Measurements from ENCODE around the gene RIN2.

The RIN2 gene, protein sequence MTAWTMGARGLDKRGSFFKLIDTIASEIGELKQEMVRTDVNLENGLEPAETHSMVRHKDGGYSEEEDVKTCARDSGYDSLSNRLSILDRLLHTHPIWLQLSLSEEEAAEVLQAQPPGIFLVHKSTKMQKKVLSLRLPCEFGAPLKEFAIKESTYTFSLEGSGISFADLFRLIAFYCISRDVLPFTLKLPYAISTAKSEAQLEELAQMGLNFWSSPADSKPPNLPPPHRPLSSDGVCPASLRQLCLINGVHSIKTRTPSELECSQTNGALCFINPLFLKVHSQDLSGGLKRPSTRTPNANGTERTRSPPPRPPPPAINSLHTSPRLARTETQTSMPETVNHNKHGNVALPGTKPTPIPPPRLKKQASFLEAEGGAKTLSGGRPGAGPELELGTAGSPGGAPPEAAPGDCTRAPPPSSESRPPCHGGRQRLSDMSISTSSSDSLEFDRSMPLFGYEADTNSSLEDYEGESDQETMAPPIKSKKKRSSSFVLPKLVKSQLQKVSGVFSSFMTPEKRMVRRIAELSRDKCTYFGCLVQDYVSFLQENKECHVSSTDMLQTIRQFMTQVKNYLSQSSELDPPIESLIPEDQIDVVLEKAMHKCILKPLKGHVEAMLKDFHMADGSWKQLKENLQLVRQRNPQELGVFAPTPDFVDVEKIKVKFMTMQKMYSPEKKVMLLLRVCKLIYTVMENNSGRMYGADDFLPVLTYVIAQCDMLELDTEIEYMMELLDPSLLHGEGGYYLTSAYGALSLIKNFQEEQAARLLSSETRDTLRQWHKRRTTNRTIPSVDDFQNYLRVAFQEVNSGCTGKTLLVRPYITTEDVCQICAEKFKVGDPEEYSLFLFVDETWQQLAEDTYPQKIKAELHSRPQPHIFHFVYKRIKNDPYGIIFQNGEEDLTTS

DNA sequence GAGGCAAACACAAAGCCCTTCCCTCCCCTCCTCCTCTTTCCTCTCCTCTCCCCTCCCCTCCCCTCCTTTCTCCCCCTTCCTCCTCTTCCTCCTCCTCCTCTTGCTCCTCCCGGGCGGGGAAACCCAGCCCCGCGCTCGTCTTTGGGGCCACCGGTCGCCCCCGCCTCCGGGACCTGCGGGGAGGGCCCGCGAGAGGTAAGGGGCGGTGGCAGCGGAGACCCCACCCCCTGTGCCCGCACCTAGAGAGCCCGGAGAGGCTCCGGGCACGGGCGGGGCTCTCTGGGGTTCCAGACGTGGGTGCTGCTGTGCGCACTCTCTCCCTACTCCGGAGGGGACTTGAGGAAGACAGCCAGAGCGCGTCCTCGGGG, at the start of gene RIN2:
TSS of gene RIN2 (plus strand) at position 126 of the 368 bp plus-strand sequence. CDS start 131,344 bp downstream, outside the sequence.
- no peak for DNase-seq (ENCODE audit: low read depth)

GRCh38 chr20:19709635-19710335, 48.3 kb upstream of the RIN2 start:
- no peak for DNase-seq (ENCODE audit: low read depth)

DNA sequence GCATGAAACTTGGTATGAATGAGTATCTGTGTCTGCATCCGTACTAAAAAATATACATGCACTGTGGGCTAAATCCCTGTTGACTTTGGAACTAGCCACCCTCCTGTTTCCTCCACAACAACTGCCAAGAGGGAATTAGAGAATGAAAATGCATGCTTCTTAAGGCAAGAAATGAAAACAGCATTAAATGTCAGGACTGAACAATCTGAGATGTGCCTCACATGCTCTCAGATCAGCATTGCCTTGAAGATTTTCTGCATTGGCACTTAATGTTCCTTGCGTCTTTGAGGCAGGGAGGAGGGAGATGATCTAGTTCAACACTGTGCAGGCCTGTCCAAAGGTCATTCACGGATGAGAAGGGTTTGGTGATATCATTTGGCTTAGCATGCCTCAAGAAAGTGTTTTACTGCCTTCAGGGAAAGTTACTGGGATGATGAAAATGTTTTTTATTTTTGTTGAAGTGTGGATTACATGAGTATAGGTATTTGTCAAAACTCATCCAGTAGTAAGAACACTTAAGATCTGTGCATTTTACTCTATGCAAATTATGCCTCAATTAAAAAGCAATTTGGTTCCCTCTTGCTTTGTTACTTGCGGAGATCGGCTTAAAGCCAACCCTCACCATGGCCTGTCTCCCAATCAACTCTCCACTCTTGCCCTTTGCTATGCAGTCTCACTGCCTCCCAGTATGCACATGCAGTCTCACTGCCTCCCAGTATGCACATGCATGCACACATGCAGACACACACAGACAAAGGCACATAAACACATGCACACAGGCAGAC, 47.5 kb upstream of the RIN2 start:
- no peak for DNase-seq (ENCODE audit: low read depth)

- no peak for DNase-seq (ENCODE audit: low read depth)
These were observed 46.9 kb upstream of the RIN2 start for GRCh38 chr20:19711126-19711525.

DNA sequence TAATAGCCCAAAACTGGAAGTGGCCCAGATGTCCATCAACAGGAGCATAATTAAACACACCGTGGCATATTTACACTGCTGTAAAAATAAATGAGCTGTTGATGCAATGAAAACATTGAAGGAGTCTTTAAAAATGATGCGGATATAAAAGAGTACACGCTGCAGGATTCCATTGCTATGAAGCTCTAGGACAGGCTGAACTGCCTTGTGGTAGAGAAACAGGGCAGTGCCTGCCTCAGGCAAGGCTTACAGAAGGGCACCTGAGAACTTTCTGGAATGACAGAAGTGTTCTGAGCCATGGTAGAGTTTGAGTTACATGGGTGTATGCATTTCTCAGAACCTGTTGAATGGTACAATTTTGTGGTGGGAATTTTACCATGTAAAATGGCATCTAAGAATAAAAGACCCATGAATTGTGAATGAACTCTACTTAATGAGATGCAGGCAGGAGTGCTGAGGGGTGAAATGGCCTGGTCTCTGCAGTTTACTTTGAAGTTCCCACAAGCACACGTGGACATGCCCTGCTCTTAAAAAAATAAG, 45.3 kb upstream of the RIN2 start:
- DNase-seq (ENCODE audit: low read depth) = no peak

DNA sequence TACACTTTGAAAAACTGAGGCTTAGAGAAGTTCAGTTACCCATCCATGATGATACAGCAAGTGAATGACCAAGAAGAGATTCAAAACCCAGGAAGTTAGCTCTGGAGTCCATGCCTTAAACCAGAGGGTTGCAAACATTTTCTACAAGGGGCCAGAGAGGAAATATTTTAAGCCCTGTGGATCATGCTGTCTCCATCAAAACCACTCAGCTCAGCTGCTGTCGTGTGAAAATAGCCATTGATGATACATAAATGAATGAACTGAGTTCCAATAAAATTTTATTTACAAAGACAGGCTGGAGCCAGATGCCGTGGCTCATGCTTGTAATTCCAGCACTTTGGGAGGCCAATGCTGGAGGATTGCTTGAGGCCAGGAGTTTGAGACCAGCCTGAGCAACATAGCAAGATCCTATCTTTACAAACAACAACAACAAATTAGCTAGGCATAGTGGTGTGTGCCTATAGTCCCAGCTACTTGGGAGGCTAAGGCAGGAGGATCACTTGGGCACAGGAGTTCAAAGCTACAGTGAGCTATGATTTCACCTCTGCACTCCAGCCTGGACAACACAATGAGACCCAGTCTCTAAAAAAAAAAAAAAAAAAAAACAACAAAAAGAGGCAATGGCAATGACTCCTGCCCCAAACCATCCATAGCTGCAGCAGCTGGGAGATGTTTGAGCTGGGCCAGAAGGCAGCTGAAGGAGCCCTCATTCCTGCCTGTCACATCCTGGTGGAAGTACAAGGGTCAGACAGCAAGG, 44.1 kb upstream of the RIN2 start:
- no peak for DNase-seq (ENCODE audit: low read depth)

GRCh38 chr20:19714579-19714840, 43.5 kb upstream of the RIN2 start:
- DNase-seq (ENCODE audit: low read depth) = no peak

DNA sequence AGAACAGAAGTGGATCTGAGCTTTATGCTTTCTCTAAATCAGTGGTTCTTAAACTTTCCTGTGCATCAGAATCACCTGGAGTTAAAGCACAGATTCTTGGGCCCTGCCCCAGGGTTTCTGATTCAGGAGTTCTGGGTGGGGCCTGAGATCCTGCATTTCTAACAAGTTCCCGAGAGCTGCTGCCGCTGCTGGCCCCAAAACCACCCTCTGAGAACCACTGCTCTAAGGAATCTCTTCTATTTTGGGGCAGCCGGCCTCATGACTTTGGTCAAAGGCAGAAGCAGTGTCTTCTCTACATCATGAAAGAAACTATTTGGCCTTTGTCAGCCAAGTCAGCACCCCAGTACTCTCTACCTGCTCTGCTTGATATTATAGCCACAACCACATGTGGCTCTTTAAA, 42.1 kb upstream of the RIN2 start:
- no peak for DNase-seq (ENCODE audit: low read depth)

- no peak for DNase-seq (ENCODE audit: low read depth)
These were observed 39.2 kb upstream of the RIN2 start for GRCh38 chr20:19718880-19719279.

- DNase-seq (ENCODE audit: low read depth) = no peak
These were observed 37.1 kb upstream of the RIN2 start for GRCh38 chr20:19720991-19721390.

- DNase-seq (ENCODE audit: low read depth) = no peak
These were observed 35.0 kb upstream of the RIN2 start for GRCh38 chr20:19723051-19723450.

- DNase-seq (ENCODE audit: low read depth) = no peak
These were observed 34.1 kb upstream of the RIN2 start for GRCh38 chr20:19723813-19724430.

DNA sequence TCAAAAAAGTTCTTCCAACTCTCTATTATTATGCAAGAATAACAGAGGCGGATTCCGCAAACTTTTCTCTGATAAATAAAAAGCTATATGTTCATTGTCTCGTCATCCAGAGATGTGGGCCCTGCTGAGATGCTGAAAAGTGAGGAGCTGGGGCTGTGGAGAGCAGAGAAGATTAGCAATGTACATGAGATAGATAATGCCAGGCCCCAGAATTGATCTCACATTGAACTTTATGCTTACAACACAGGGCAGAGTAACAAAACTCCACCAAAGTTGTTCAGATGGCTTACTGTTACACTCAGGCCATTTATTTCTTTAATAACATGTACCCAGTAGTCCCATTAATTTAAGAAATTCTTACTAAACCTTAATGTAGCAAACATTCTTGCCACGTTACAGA, 32.7 kb upstream of the RIN2 start:
- DNase-seq (ENCODE audit: low read depth) = no peak

- DNase-seq (ENCODE audit: low read depth) = no peak
These were observed 32.1 kb upstream of the RIN2 start for GRCh38 chr20:19725814-19726525.

- DNase-seq (ENCODE audit: low read depth) = no peak
These were observed 30.7 kb upstream of the RIN2 start for GRCh38 chr20:19727251-19727847.

GRCh38 chr20:19729672-19730071, 28.4 kb upstream of the RIN2 start:
- DNase-seq (ENCODE audit: low read depth) = no peak

DNA sequence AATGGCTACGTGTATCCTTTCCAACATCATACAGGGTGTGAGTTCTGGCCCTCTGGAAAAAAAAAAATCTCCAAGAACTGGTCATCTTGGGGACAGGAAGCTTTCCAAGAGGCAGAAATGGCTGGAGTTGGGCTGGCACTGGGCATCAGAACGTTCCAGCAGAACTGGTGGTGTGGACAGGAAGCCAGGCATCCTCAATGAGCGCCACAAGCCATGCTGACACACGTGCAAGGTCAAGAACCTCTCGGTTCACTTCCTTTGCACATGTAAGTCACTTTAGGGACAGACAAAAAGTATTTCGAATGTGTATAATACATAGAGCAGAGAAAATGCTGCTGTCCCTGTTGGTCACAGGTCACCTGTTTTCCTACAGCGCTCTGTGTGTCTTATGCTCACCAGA, 27.4 kb upstream of the RIN2 start:
- no peak for DNase-seq (ENCODE audit: low read depth)

- DNase-seq (ENCODE audit: low read depth) = no peak
These were observed 23.2 kb upstream of the RIN2 start for GRCh38 chr20:19734811-19735210.

DNA sequence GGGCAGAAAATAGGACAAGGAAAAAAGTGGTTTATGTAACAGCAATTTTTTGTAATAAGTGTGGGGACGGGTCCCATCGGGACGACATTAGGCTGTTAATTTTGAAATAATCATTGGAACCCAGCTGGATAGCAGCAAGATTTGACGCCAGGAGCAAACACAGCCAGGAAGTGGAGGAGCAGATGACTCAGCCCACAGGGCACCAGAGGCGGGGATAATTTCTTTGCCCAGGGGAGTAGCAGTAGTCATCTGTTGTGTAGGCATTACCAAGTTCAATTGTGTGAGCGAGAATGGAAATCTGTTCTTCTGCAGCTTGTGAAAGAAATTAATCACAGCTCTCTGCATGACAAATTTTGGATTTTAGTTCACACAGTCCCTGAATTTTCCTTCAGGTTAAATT, 22.6 kb upstream of the RIN2 start:
- DNase-seq (ENCODE audit: low read depth) = no peak

GRCh38 chr20:19737025-19737424, 21.0 kb upstream of the RIN2 start:
- no peak for DNase-seq (ENCODE audit: low read depth)

Data from stimulated activated CD8-positive, alpha-beta memory T cell treated with anti-CD3 and anti-CD28 coated beads, Interleukin-12 subunit alpha, Interleukin-12 subunit beta, amount 100 ng/mL, for 4 hours (primary cell).